Endodermal cell (in vitro differentiated cells): ENCODE measurements around the gene KCNMA1. TPM values are rescaled to one million over a fixed set of nuclear protein-coding genes. Genes with fewer than 3 reads are reported as not detected.

ENCODE experiments used
- DNase-seq: peaks from one replicate; pipeline ENCODE4 v3.0.0-alpha.2; 2017
- H3K27ac ChIP-seq: 2 replicates; pipeline ENCODE4 v1.5.1; 2013; ENCODE audit warnings: mild to moderate bottlenecking, low read depth, low read length, moderate library complexity
- H3K27me3 ChIP-seq: 2 replicates; pipeline ENCODE4 v1.6.1; 2013; ENCODE audit warnings: mild to moderate bottlenecking, low read length, moderate library complexity; ENCODE audit not compliant: insufficient read depth, control insufficient read depth, poor library complexity, severe bottlenecking
- H3K36me3 ChIP-seq: 2 replicates; pipeline ENCODE4 v1.7.0; 2013; ENCODE audit warnings: mild to moderate bottlenecking, low read length, moderate library complexity; ENCODE audit not compliant: control insufficient read depth, insufficient read depth
- H3K4me1 ChIP-seq: one replicate; pipeline ENCODE4 v1.7.0; 2013; ENCODE audit warnings: low read length; ENCODE audit not compliant: control insufficient read depth, insufficient read depth
- H3K4me3 ChIP-seq: 2 replicates; pipeline ENCODE4 v1.5.1; 2013; ENCODE audit warnings: mild to moderate bottlenecking, low read length, moderate library complexity
- H3K9ac ChIP-seq: 2 replicates; pipeline ENCODE4 v1.6.1; 2013; ENCODE audit warnings: mild to moderate bottlenecking, low read length, moderate library complexity; ENCODE audit not compliant: poor library complexity, severe bottlenecking; ENCODE audit errors: extremely low read depth
- H3K9me3 ChIP-seq: 2 replicates; pipeline ENCODE4 v1.6.1; 2013; ENCODE audit warnings: mild to moderate bottlenecking, low read length, moderate library complexity; ENCODE audit not compliant: control insufficient read depth
- H3K27ac Mint-ChIP-seq: 2 replicates; pipeline ENCODE4 v1.8.0; 2020; ENCODE audit warnings: mixed read lengths
- H3K27me3 Mint-ChIP-seq: 2 replicates; pipeline ENCODE4 v1.8.0; 2021; ENCODE audit warnings: mild to moderate bottlenecking, mixed read lengths; ENCODE audit not compliant: insufficient read depth
- H3K36me3 Mint-ChIP-seq: 2 replicates; pipeline ENCODE4 v1.8.0; 2020; ENCODE audit warnings: low read depth, mixed read lengths
- H3K4me1 Mint-ChIP-seq: 2 replicates; pipeline ENCODE4 v1.8.0; 2020; ENCODE audit warnings: mixed read lengths
- H3K4me3 Mint-ChIP-seq: 2 replicates; pipeline ENCODE4 v1.8.0; 2020; ENCODE audit warnings: mild to moderate bottlenecking, moderate library complexity, mixed read lengths
- H3K9me3 Mint-ChIP-seq: 2 replicates; pipeline ENCODE4 v1.8.0; 2020; ENCODE audit warnings: mild to moderate bottlenecking, mixed read lengths
- CTCF ChIP-seq: fragments of 200-600 bp; sonication (generic); conservative IDR thresholded peaks from 2 replicates; pipeline ENCODE4 v1.5.0; 2021; ENCODE audit warnings: antibody characterized with exemption, mild to moderate bottlenecking
- WGBS, 2 experiments: methylation state at CpG; one replicate each; pipeline versions ENCODE4 v1.1.5 to v1.1.7; 2013; ENCODE audit warnings: missing lambda C conversion rate in 2 of 2, mixed read lengths in 1 of 2; ENCODE audit not compliant: insufficient coverage in 1 of 2, insufficient read length in 1 of 2; 5-methylcytosine and 5-hydroxymethylcytosine counted together
- total RNA-seq, 2 donors: library from RNA; stranded (reverse); fragmentation: NEBNext Ultra II Directional in 1 of 2; extraction: Animal tissue kit (Norgen Biotek cat#: 25700) in 1 of 2; gene quantifications; 2 replicates in 1 of 2; 3 replicates in 1 of 2; pipeline ENCODE4 v1.2.1, GENCODE V29; 2021

KCNMA1 gene
- total RNA-seq, 2 donors from 2014 or later: 0.55 to 1.3 TPM

- peaks cover 2% of the 10 kb centered on the region for H3K27me3 Mint-ChIP-seq
- Histone ChIP-seq H3K4me1 (no peaks in the 10 kb centered on the region), H3K9ac (no peak overlapping the region), H3K36me3 (no peaks in the 10 kb centered on the region), H3K27ac (no peak overlapping the region), H3K9me3 (no peaks in the 10 kb centered on the region), H3K27me3 (peaks cover 11% of the 10 kb centered on the region), H3K4me3 (no peak overlapping the region)
- DNase-seq: no peak
- H3K4me1 Mint-ChIP-seq: peaks cover 3% of the 10 kb centered on the region
- no peak overlapping the region for H3K4me3 Mint-ChIP-seq
- no peaks in the 10 kb centered on the region for H3K9me3 Mint-ChIP-seq
- no peak overlapping the region for H3K27ac Mint-ChIP-seq
- 81% methylated on average over 5 of the region's 5 CpGs; no CpG with 5 or more reads in 1 of the 2 experiments for WGBS, 2 experiments
- no peak for TF ChIP-seq CTCF
- no peaks in the 10 kb centered on the region for H3K36me3 Mint-ChIP-seq
These were observed 260.6 kb downstream of the KCNMA1 start for GRCh38 chr10:77377034-77377433.

DNA sequence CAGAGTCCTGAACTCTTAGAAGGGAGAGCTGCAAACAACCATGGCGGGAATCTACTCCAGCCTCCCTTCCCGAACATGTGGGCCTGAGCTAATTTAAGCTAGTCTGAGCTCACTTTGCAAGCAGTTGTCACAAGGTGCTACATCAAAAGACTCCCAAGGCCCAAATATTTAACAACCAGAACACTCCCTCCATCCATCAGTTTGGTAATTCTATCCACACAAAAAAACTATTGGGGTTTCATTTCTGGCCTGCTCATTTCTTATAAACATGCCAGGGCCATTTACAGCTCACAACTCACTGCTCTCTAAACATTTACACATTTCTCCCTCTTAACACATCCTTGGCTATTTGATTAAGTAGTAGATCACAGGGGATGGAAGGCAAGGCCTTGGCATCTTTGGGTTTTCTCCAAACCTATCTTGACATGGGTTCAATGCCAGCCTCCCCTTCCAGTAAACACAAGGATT is 263.4 kb downstream of the KCNMA1 start:
- Mint-ChIP-seq H3K36me3 (no peaks in the 10 kb centered on the region), H3K27ac (no peak overlapping the region), H3K4me1 (peaks cover 8% of the 10 kb centered on the region), H3K9me3 (peaks cover 3% of the 10 kb centered on the region), H3K27me3 (no peaks in the 10 kb centered on the region), H3K4me3 (no peak overlapping the region)
- Histone ChIP-seq H3K4me1 (no peaks in the 10 kb centered on the region), H3K9me3 (no peaks in the 10 kb centered on the region), H3K4me3 (no peak overlapping the region), H3K27ac (no peak overlapping the region), H3K9ac (no peak overlapping the region), H3K27me3 (no peaks in the 10 kb centered on the region), H3K36me3 (no peaks in the 10 kb centered on the region)
- no peak for DNase-seq
- 67 to 84% methylated on average over 1 to 2 of the region's 2 CpGs for WGBS, 2 experiments
- TF ChIP-seq CTCF: no peak

DNA sequence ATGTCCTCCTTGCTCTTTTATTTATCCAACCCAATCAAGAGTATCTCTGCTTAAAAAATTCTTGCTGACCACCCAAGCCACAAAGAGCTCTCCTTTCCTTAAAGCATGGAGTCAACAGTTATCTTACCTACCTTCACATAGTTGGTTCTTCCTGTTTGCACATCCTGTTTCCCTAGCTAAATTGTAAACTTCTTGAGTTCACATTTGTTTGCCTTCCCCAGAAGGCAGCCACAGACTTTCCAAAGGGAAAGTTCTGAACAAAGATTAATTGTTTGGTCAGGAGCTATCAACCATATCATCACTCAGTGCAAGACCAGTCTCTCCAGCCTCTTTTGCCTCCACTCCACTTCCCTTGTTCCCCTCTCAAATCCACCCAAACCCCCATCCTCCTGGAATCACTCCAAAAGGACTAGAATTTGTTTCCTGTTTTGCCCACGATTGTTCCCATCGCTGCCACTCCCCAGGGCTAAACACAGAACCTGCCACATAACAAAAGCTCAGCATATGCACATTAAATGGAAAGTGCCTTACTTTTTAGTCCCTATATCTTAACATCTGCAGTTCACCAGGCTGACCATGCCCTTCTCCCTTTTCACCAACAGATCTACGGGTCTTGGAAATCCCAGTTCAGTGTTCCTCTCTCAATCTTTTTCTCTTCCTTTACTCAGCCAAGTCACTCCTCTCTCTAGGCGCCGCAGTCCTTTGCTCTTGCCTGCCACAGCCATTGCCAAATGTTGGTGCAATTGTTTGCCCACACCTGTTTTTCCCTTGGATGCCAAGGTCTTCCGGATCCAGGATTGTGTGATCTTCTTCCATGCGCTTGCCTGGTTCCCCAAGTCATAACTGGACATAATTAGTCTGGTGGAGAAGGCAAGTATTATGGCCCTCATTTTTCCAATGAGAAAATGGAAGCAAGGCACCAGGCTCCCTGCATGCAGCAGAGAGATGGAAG is 265.5 kb downstream of the KCNMA1 start:
- Histone ChIP-seq H3K4me3 (no peak overlapping the region), H3K36me3 (no peaks in the 10 kb centered on the region), H3K4me1 (no peaks in the 10 kb centered on the region), H3K27me3 (no peaks in the 10 kb centered on the region), H3K9me3 (no peaks in the 10 kb centered on the region), H3K27ac (no peak overlapping the region), H3K9ac (no peak overlapping the region)
- Mint-ChIP-seq H3K9me3 (peaks cover 7% of the 10 kb centered on the region), H3K4me3 (no peak overlapping the region), H3K36me3 (no peaks in the 10 kb centered on the region), H3K27ac (no peak overlapping the region), H3K4me1 (peaks cover 8% of the 10 kb centered on the region), H3K27me3 (no peaks in the 10 kb centered on the region)
- no peak for TF ChIP-seq CTCF
- WGBS, 2 experiments: 88 to 89% methylated on average over 7 of the region's 7 CpGs
- no peak for DNase-seq
